ENCODE data around the gene SKA2.
"Not testable (repeated sequence)": the region's sequence is repeated elsewhere in the genome, so short reads cannot be mapped to it uniquely, and the experiment has no call there.

The SKA2 gene, protein sequence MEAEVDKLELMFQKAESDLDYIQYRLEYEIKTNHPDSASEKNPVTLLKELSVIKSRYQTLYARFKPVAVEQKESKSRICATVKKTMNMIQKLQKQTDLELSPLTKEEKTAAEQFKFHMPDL

DNA sequence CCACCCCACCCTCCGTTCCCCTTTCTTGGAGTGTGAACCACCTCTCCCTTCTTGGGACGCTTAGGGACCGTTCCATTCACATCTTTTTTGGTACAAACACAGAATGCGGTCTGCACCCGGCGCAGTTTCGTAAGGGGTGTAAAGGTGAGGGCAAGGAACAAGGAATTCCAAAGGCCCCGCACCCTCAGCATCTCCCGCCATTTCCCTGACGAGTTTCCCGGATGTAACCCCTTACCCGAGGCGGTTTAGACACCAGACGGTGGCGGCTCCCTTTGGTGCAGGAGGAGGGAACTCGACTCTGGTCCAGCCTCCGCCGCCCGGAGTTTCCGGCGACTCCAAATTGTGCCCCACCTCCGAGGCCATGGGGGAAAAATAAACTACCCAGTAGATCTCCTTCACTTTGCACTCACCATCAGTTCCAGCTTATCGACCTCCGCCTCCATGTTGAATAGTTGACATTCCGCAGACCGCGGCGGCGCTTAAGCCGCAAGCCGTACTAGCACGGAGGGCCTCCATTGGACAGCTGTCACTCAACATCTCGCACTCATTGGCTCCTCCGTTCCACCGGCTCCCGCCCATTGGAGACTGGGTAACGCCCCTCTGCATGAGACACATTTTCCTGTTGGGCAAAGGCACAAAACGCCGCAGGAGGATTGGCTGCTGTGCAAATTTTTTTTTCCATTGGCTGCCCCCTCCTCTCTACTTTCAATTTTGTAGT is at the start of gene SKA2:
TSS of gene SKA2 (minus strand) at position 466 of the 718 bp plus-strand sequence. CDS start at position 443, 23 bp downstream.
- DNase-seq = peak; percentile 100
- TF ChIP-seq POLR2A (IDR thresholded peaks at IDR 0.05; ENCODE audit: low read length) (peak; percentile 92), GATA1 (IDR thresholded peaks at IDR 0.05; ENCODE audit: low read depth, low read length) (no peak)

DNA sequence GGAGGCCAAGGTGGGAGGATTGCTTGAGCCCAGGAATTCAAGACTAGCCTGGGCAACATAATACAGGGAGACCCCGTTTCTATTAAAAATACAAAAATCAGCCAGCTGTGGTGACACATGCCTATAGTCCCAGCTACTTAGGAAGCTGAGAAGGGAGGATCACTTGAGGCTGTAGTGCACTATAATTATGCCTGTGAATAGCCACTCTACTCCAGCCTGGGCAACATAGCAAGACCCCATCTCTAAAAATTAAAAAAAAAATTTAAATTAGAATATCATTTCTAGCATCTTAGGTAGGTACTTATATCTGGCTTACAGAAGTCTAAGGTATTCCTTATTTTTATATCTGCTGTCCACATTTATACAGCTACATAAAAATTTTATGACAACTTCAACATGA is 47.3 kb upstream of the SKA2 start:
- no peak for DNase-seq
- TF ChIP-seq POLR2A (IDR thresholded peaks at IDR 0.05; ENCODE audit: low read length) = no peak
- no peak for TF ChIP-seq GATA1 (IDR thresholded peaks at IDR 0.05; ENCODE audit: low read depth, low read length)

DNA sequence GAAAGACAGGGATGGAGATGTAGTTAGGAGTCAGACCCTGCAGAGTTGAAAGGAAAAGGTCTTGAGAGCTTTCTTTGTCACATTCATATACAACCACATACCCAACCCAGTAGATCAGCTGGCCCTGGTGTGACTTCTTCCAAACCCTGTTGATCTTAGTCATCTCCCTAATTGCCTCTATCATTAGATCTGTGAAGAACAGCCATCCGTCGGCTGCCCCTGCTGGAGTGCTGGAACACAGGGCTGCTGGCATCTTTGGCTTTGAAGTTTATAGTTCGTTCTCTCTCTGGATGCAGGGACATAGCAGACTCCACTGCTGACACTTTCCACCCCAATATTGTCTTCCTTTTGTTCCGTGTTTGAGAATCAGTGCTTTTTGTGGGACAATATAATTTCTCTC is 44.4 kb upstream of the SKA2 start:
- no peak for DNase-seq
- TF ChIP-seq POLR2A (IDR thresholded peaks at IDR 0.05; ENCODE audit: low read length) = no peak
- TF ChIP-seq GATA1 (IDR thresholded peaks at IDR 0.05; ENCODE audit: low read depth, low read length) = no peak

DNA sequence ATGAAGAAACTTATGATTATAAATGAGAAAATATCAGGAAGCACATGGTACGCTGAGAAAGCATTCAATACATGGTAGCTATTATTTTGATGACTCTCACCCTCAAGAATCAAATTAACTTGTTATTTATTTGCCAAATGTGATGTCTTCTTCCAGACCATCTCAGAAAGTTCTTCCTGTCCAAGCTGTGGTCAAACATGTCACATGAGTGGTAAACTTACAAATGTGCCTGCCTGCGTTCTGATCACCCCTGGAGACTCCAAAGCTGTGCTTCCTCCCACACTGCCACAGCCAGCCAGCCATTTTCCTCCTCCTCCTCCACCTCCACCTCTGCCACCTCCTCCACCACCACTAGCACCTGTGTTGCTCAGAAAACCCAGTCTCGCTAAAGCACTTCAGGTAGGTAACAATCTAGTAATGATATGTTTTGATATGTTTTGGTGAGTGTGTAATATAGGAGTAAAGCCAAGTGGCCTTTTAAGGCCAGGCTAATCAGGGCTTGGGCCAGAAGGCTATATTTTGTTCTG is 38.4 kb upstream of the SKA2 start:
- TF ChIP-seq POLR2A (IDR thresholded peaks at IDR 0.05; ENCODE audit: low read length) (no peak), GATA1 (IDR thresholded peaks at IDR 0.05; ENCODE audit: low read depth, low read length) (no peak)
- no peak for DNase-seq

DNA sequence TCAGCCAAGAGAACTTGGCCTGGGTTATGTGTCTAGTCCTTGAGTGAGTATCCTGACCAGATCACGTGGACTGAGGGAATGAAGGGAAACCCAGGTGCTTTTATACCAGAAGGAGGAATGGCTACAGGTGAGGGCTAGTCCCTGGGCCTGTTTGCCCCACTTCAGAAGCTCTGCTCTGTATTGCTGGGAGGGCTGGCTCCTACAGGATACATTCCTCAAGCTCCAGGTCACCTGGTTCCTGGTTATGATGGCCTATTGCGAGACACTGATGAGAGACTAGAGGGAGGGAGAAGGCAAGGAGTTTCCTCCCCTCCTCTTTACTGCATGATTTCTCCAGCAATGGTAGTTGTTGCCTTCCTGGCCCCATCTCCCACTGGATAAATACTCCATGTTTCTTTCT is 35.8 kb upstream of the SKA2 start:
- DNase-seq = no peak
- TF ChIP-seq POLR2A (IDR thresholded peaks at IDR 0.05; ENCODE audit: low read length) (no peak), GATA1 (IDR thresholded peaks at IDR 0.05; ENCODE audit: low read depth, low read length) (no peak)

DNA sequence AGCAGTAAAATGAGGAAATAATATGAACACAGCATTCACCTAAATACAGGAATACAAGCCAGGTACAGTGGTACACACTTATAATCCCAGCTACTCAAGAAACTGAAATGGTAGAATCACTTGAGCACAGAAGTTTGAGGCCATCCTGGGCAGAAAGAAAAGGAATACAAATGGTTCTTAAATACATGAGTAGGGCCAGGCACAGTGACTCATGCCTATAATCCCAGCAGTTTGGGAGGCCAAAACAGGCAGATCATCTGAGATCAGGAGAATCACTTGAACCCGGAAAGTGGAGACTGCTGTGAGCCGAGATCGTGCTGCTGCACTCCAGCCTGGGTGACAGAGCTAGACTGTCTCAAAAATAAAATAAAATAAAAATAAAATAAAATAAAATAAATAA is 31.9 kb upstream of the SKA2 start:
- no peak for DNase-seq
- TF ChIP-seq GATA1 (IDR thresholded peaks at IDR 0.05; ENCODE audit: low read depth, low read length) = no peak
- no peak for TF ChIP-seq POLR2A (IDR thresholded peaks at IDR 0.05; ENCODE audit: low read length)

DNA sequence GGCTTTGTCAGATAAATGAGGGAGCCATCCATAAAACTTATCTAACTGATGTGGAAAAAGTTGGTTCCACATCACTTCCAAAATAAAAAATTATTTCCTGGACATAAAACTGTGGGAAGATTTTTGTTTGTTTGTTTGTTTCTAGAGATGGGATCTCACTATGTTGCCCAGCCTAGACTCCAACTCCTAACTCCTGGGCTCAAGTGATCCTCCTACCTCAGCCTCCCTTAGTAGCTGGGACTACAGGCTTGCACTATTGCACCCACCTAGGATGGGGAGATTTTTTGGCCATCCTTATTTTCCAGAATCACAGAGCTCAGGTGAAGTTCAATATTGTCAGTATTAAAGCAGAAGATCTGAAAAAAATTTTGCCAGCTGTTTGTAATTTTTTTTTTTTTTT is 31.0 kb upstream of the SKA2 start:
- DNase-seq = no peak
- TF ChIP-seq GATA1 (IDR thresholded peaks at IDR 0.05; ENCODE audit: low read depth, low read length) = no peak

DNA sequence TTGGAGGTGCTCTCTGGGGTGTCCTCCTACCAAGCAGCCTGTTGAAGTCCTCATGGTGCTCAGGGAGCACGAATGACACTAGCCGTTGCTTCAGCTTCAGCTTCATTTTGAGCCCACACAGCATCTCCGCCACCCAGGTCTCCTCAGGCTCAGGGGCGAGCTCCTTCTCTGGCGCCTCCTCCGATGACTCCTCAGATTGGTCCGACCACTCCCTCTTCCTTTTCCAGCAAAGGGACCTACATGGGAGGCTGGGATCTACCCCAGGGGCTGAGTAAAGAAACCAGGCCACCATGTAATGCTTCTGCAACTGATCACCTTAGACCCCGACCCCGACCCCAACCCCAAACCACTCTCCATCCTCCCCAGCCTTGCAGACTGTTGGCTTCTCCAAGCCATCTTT is 26.5 kb upstream of the SKA2 start:
- DNase-seq = no peak
- no peak for TF ChIP-seq POLR2A (IDR thresholded peaks at IDR 0.05; ENCODE audit: low read length)
- TF ChIP-seq GATA1 (IDR thresholded peaks at IDR 0.05; ENCODE audit: low read depth, low read length) = no peak

DNA sequence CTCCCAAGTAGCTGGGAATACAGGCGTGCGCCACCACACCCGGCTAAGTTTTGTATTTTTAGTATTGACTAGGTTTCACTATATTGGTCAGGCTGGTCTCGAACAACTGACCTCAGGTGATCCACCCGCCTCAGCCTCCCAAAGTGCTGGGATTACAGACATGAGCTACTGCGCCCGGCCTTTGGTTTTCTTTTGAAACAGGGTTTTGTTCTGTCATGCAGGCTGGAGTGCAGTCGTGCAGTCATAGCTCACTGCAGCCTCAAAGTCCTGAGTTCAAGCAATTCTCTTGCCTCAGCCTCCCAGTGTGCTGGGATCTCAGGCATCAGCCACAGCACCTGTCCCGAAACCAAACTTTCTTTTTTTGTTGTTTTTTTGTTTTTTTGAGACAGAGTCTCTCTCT is 25.6 kb upstream of the SKA2 start:
- TF ChIP-seq GATA1 (IDR thresholded peaks at IDR 0.05; ENCODE audit: low read depth, low read length) (no peak), POLR2A (IDR thresholded peaks at IDR 0.05; ENCODE audit: low read length) (no peak)
- DNase-seq = no peak

DNA sequence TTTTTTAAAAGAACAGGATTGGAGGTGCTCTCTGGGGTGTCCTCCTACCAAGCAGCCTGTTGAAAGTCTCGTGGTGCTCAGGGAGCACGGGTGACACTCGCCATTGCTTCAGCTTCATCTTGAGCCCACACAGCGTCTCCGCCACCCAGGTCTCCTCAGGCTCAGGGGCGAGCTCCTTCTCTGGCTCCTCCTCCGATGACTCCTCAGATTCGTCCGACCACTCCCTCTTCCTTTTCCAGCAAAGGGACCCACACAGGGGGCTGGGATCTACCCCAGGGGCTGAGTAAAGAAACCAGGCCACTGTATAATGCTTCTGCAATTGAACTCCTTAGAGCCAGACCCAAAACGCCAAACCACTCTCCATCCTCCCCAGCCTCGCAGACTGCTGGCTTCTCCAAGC is 24.6 kb upstream of the SKA2 start:
- DNase-seq = not testable (repeated sequence)

DNA sequence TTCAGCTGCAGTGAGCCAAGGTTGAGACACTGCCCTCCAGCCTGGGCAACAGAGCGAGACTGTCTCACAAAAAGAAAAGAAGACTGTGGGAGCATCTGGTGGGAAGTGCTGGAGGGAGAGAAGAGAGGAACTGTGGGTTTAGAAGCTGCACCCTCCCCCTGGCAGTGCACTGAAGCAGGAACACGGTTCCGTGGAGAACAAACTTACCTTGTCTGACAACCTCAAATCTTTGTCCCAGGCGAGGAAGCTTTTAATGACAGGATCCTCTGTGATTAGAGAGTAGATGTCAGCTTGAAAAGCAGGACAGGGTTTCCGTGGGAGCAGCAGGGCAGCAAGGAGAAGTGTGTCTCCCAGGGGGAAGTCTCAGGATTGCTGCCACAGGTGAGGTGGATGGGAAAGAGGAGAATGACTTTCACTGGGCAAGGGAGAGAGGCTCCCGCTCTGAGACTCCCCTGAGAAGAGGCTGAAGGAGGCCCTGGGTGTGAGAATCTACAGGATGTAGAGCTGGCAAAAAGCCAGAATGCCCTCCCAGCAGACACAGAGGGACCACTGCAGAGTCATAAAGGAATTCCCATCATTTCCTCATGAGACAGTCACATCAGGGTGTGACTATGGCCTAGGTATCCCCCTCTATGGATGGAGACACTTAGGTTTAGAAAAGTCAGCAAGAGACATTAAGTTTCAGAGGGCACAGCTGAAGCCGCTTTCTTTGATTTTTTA is 23.4 kb upstream of the SKA2 start:
- no peak for TF ChIP-seq POLR2A (IDR thresholded peaks at IDR 0.05; ENCODE audit: low read length)
- no peak for TF ChIP-seq GATA1 (IDR thresholded peaks at IDR 0.05; ENCODE audit: low read depth, low read length)
- no peak for DNase-seq

DNA sequence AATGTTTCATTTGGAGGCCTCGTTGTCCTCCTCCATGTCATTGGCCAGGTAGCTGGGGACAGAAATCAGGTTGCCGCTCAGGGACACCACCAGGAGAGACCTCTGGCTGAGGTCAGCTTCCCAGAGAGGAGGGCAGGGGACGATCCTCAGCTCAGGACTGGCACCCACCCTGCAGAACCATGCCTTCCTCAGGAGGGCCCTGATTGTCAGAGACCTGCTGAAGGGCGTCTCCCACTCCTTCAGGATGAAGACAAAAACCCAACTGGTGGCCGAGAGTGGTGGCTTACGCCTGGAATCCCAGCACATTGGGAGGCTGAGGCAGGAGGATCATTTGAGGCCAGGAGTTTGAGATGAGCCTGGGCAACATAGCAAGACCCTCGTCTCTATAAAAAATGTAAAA is 20.1 kb upstream of the SKA2 start:
- TF ChIP-seq POLR2A (IDR thresholded peaks at IDR 0.05; ENCODE audit: low read length) = no peak
- TF ChIP-seq GATA1 (IDR thresholded peaks at IDR 0.05; ENCODE audit: low read depth, low read length) = no peak
- DNase-seq = no peak

DNA sequence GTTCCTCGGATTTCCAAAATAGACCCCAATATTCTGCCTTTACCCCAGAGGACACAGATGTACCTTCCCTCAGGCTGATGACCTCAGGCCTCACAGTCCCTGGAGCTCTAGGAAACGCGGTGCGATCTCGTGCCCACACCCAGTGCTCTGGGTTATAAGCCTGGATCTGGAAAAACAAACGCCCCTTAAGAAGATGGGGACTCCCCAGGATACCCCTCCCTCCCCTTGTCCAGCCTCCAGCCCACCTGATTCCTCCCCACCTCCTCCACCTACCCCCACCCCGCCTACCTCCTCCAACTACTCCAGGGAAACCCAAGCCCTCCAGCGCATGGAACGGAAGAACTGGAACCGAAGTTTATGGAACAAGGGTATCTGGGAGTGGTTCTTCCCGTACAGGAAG is 19.7 kb upstream of the SKA2 start:
- TF ChIP-seq POLR2A (IDR thresholded peaks at IDR 0.05; ENCODE audit: low read length) (no peak), GATA1 (IDR thresholded peaks at IDR 0.05; ENCODE audit: low read depth, low read length) (no peak)
- DNase-seq = no peak

DNA sequence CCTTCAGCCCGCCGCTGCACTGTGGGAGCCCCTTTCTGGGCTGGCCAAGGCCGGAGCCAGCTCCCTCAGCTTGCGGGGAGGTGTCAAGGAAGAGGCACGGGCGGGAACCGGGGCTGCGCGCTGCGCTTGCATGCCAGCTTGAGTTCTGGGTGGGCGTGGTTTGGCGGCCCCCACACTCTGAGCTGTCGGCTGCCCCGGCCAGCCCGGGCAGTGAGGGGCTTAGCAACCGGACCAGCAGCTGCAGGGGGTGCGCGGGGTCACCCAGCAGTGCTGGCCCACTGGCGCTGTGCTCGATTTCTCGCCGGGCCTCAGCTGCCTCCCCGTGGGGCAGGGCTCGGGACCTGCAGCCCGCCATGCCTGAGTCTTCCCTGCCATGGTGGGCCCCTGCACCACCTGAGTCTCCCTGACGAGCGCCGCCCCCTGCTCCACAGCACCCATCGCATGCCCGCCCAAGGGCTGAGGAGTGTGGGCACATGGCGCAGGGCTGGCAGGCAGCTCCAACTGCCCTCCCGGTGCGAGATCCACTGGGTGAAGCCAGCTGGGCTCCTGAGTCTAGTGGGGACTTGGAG is 17.5 kb upstream of the SKA2 start:
- DNase-seq = no peak
- TF ChIP-seq GATA1 (IDR thresholded peaks at IDR 0.05; ENCODE audit: low read depth, low read length) = no peak
- no peak for TF ChIP-seq POLR2A (IDR thresholded peaks at IDR 0.05; ENCODE audit: low read length)
